ENCODE results near the gene CNTN4. TPM values are rescaled to one million over a fixed set of nuclear protein-coding genes. Genes with fewer than 3 reads are reported as not detected.

CNTN4 gene
- total and polyA plus RNA-seq, 2 experiments from 2014 or later: 0.91 to 4.0 TPM

- TF ChIP-seq ZNF462 (CRISPR knock-in tag; IDR thresholded peaks at IDR 0.05): no peak
- TF ChIP-seq CTCF (conservative IDR thresholded peaks at IDR 0.05; ENCODE audit: low read depth in 2 of 2): no peak
- no peak for TF ChIP-seq POLR2AphosphoS5 (IDR thresholded peaks at IDR 0.05; ENCODE audit: low read depth)
- TF ChIP-seq REST (IDR thresholded peaks at IDR 0.05; ENCODE audit: unreplicated experiment): no peak
- TF ChIP-seq JUNB (IDR thresholded peaks at IDR 0.05; ENCODE audit: unreplicated experiment): no peak
Measured at GRCh38 chr3:2784627-2785026, 686.0 kb downstream of the CNTN4 start (continued).

All from GM23338 (cell line).